Endodermal cell (in vitro differentiated cells): ENCODE data around the gene PTPRM. TPM values are rescaled to one million over a fixed set of nuclear protein-coding genes. Genes with fewer than 3 reads are reported as not detected.

Experiments used
- DNase-seq: peaks from one replicate; pipeline ENCODE4 v3.0.0-alpha.2; 2017
- H3K27ac ChIP-seq: 2 replicates; pipeline ENCODE4 v1.5.1; 2013; ENCODE audit warnings: mild to moderate bottlenecking, low read depth, low read length, moderate library complexity
- H3K27me3 ChIP-seq: 2 replicates; pipeline ENCODE4 v1.6.1; 2013; ENCODE audit warnings: mild to moderate bottlenecking, low read length, moderate library complexity; ENCODE audit not compliant: insufficient read depth, control insufficient read depth, poor library complexity, severe bottlenecking
- H3K36me3 ChIP-seq: 2 replicates; pipeline ENCODE4 v1.7.0; 2013; ENCODE audit warnings: mild to moderate bottlenecking, low read length, moderate library complexity; ENCODE audit not compliant: control insufficient read depth, insufficient read depth
- H3K4me1 ChIP-seq: one replicate; pipeline ENCODE4 v1.7.0; 2013; ENCODE audit warnings: low read length; ENCODE audit not compliant: control insufficient read depth, insufficient read depth
- H3K4me3 ChIP-seq: 2 replicates; pipeline ENCODE4 v1.5.1; 2013; ENCODE audit warnings: mild to moderate bottlenecking, low read length, moderate library complexity
- H3K9ac ChIP-seq: 2 replicates; pipeline ENCODE4 v1.6.1; 2013; ENCODE audit warnings: mild to moderate bottlenecking, low read length, moderate library complexity; ENCODE audit not compliant: poor library complexity, severe bottlenecking; ENCODE audit errors: extremely low read depth
- H3K9me3 ChIP-seq: 2 replicates; pipeline ENCODE4 v1.6.1; 2013; ENCODE audit warnings: mild to moderate bottlenecking, low read length, moderate library complexity; ENCODE audit not compliant: control insufficient read depth
- H3K27ac Mint-ChIP-seq: 2 replicates; pipeline ENCODE4 v1.8.0; 2020; ENCODE audit warnings: mixed read lengths
- H3K27me3 Mint-ChIP-seq: 2 replicates; pipeline ENCODE4 v1.8.0; 2021; ENCODE audit warnings: mild to moderate bottlenecking, mixed read lengths; ENCODE audit not compliant: insufficient read depth
- H3K36me3 Mint-ChIP-seq: 2 replicates; pipeline ENCODE4 v1.8.0; 2020; ENCODE audit warnings: low read depth, mixed read lengths
- H3K4me1 Mint-ChIP-seq: 2 replicates; pipeline ENCODE4 v1.8.0; 2020; ENCODE audit warnings: mixed read lengths
- H3K4me3 Mint-ChIP-seq: 2 replicates; pipeline ENCODE4 v1.8.0; 2020; ENCODE audit warnings: mild to moderate bottlenecking, moderate library complexity, mixed read lengths
- H3K9me3 Mint-ChIP-seq: 2 replicates; pipeline ENCODE4 v1.8.0; 2020; ENCODE audit warnings: mild to moderate bottlenecking, mixed read lengths
- CTCF ChIP-seq: fragments of 200-600 bp; sonication (generic); conservative IDR thresholded peaks from 2 replicates; pipeline ENCODE4 v1.5.0; 2021; ENCODE audit warnings: antibody characterized with exemption, mild to moderate bottlenecking
- WGBS, 2 experiments: methylation state at CpG; one replicate each; pipeline versions ENCODE4 v1.1.5 to v1.1.7; 2013; ENCODE audit warnings: missing lambda C conversion rate in 2 of 2, mixed read lengths in 1 of 2; ENCODE audit not compliant: insufficient coverage in 1 of 2, insufficient read length in 1 of 2; 5-methylcytosine and 5-hydroxymethylcytosine counted together
- total RNA-seq, 2 donors: library from RNA; stranded (reverse); fragmentation: NEBNext Ultra II Directional in 1 of 2; extraction: Animal tissue kit (Norgen Biotek cat#: 25700) in 1 of 2; gene quantifications; 2 replicates in 1 of 2; 3 replicates in 1 of 2; pipeline ENCODE4 v1.2.1, GENCODE V29; 2021

The PTPRM gene
- total RNA-seq, 2 donors from 2014 or later, result 47.2 to 57.6 TPM

DNA sequence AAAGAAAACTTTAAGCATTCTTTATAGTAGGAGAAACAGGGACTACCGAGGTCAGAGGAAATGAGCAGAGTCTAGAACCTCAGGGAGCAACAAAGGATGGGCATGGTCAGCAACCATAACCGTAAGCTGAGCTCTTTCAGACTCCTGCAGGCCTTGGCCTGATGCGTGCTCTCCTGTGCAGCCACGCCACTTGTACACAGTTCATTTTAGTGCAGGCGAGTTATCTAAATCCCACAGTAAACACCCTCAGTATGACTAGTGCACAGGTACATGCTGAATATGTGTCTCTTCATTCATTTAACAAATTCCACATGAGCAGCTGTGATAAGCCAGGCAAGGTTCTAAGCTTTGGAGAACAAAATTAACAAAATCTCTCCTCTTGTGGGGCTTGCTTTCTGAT, 640.9 kb downstream of the PTPRM start:
- no peak overlapping the region for H3K27ac ChIP-seq
- H3K36me3 ChIP-seq, result no peaks in the 10 kb centered on the region
- 92 to 95% methylated on average over 5 of the region's 5 CpGs for WGBS, 2 experiments

DNA sequence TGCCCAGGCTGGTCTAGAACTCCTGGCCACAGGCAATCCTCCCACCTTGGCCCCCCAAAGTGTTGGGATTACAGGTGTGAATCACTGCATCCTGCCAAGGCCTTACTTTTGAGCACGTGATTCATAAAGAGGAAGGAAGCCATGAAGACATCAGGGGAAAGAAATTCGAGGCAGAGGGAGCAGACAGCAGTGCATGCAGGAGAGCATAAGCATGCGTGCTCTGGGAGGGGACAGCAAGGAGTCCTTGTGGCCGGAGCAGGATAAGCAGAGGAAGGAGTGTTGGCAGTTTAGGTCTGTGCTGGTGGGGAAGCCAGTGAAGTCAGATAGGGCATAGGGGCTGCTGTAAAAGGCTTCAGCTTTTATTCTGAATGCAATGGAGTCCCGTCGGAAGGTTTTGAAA, 641.6 kb downstream of the PTPRM start:
- H3K9me3 Mint-ChIP-seq, result no peaks in the 10 kb centered on the region
- H3K27me3 Mint-ChIP-seq, result no peaks in the 10 kb centered on the region
- H3K27ac Mint-ChIP-seq, result peak overlapping the region; percentile 25
- no peak overlapping the region for H3K4me3 ChIP-seq
- no peaks in the 10 kb centered on the region for H3K4me1 Mint-ChIP-seq
- H3K9me3 ChIP-seq, result no peaks in the 10 kb centered on the region
- no peaks in the 10 kb centered on the region for H3K27me3 ChIP-seq
- 91 to 93% methylated on average over 4 to 6 of the region's 6 CpGs for WGBS, 2 experiments
- DNase-seq, result peak; percentile 64
- H3K27ac ChIP-seq, result no peak overlapping the region
- TF ChIP-seq CTCF, result peak; percentile 43
- peaks cover 11% of the 10 kb centered on the region for H3K36me3 Mint-ChIP-seq
- no peaks in the 10 kb centered on the region for H3K4me1 ChIP-seq
- no peak overlapping the region for H3K4me3 Mint-ChIP-seq
- no peaks in the 10 kb centered on the region for H3K36me3 ChIP-seq
- H3K9ac ChIP-seq, result no peak overlapping the region

More for the DNA sequence above, 640.9 kb downstream of the PTPRM start:
- Mint-ChIP-seq H3K9me3 (no peaks in the 10 kb centered on the region), H3K27me3 (no peaks in the 10 kb centered on the region), H3K4me1 (no peaks in the 10 kb centered on the region), H3K36me3 (peaks cover 4% of the 10 kb centered on the region), H3K27ac (no peak overlapping the region), H3K4me3 (no peak overlapping the region)
- H3K9ac ChIP-seq, result no peak overlapping the region
- no peaks in the 10 kb centered on the region for H3K27me3 ChIP-seq
- H3K4me3 ChIP-seq, result no peak overlapping the region
- TF ChIP-seq CTCF, result no peak
- DNase-seq, result no peak
- H3K4me1 ChIP-seq, result no peaks in the 10 kb centered on the region
- no peaks in the 10 kb centered on the region for H3K9me3 ChIP-seq

DNA sequence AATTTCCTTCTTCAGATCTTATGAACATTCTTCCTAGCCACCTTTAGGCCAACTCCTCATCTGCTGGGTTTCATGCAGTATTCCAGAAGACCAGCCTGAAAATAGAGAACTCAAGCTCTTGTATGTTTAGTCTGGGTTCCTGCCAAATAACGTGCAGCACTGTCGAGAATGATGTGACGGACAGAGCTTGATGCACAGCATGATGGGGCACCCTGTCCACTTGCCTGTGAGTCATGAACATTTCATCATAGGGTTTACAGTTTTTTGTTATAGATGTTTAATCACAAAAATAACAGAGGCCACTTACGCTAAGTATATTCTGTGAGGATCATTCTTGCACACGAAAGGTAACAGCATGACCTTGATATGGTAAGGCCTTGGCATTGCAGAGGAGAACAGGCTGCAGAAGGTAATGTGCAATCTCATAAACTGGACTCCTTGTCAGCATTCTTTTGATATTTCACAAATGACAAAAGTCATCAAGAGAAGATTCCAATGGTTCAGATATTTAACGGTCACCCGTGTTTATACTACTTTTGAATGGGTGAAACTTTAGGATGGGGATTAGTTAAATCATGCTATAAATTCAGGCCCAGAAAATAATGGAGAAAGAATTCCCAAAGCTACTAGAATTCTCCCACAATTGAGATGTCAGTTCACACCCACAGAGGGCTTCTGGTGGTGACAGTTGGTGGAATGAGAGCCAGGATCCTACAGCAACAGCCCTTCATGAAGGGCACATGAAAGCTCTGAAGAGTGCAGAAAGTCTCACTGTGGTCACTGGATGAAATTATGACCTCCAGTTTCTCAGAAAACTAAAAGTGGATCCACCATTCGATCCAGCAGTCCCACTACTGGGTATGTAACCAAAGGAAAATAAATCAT, 646.0 kb downstream of the PTPRM start:
- 83 to 84% methylated on average over 7 to 8 of the region's 8 CpGs for WGBS, 2 experiments
- Mint-ChIP-seq H3K4me1 (peaks cover 19% of the 10 kb centered on the region), H3K27ac (no peak overlapping the region), H3K36me3 (peaks cover 11% of the 10 kb centered on the region), H3K4me3 (no peak overlapping the region), H3K9me3 (no peaks in the 10 kb centered on the region), H3K27me3 (no peaks in the 10 kb centered on the region)
- no peak overlapping the region for H3K9ac ChIP-seq
- H3K27ac ChIP-seq, result no peak overlapping the region
- H3K4me3 ChIP-seq, result no peak overlapping the region
- H3K9me3 ChIP-seq, result no peaks in the 10 kb centered on the region
- DNase-seq, result no peak
- H3K36me3 ChIP-seq, result no peaks in the 10 kb centered on the region
- no peak for TF ChIP-seq CTCF
- H3K27me3 ChIP-seq, result no peaks in the 10 kb centered on the region
- peaks cover 4% of the 10 kb centered on the region for H3K4me1 ChIP-seq
